ENCODE measurements around the gene BCKDHB.
A peak's percentile ranks its signal among the peaks of the same experiment; 100 is the strongest.

The BCKDHB gene

DNA sequence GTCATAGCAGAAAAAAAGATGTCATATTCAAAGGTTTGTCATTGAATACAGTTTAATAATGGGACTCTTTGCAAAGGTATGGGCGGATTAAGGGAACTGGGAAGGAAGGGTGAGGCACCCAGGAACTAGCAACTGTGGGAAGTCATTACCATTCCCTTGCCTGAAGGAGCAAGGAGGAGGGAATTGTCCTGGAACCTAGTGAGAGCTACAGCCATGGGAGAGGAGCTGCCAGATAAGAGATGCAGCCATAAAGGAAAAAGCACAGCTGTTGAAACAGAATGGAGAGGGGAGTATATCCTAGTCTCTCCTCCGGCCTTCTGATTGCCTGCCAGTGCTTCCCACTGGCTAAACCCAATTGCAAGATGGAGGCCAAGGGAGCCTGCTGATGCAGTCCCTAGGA, 250.6 kb downstream of the BCKDHB start:
- FAIRE-seq (no peak), DNase-seq (ENCODE audit: insufficient read length, low spot score) (no peak)
- no peak for TF ChIP-seq TAF1 (IDR thresholded peaks at IDR 0.05; ENCODE audit: low read depth, low read length)
- no peak for TF ChIP-seq POU2F2 (IDR thresholded peaks at IDR 0.05; ENCODE audit: low read depth, low read length)

DNA sequence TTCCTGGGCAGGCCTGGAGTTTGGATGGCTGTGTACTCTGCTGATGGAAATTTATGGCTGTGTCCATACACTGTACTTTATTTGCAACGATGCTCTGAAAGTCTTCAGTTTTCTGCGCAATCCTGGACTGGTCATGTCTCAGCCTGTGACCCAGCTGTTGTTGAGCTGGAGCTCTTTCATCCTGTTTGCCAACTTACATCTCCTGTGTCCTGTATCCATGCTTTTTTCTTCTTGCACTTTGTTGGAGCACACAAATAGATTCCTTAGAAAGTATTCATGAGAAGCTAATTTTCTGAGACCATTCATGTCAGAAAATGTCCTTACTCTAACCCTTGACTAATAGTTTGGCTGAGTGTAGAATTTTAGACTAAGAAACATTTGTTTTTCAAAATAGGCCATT, 251.2 kb downstream of the BCKDHB start:
- TF ChIP-seq POU2F2 (IDR thresholded peaks at IDR 0.05; ENCODE audit: low read depth, low read length), result no peak
- TF ChIP-seq POLR2AphosphoS5 (IDR thresholded peaks at IDR 0.05; ENCODE audit: low read depth, low read length), result no peak
- TF ChIP-seq TAF1 (IDR thresholded peaks at IDR 0.05; ENCODE audit: low read depth, low read length), result no peak
- TF ChIP-seq SPI1 (IDR thresholded peaks at IDR 0.05; ENCODE audit: low read depth, low read length), result no peak
- TF ChIP-seq POLR2A (IDR thresholded peaks at IDR 0.05; ENCODE audit: low read depth, low read length), result no peak
- TF ChIP-seq PAX5 (IDR thresholded peaks at IDR 0.05; ENCODE audit: insufficient read depth, low read length, severe bottlenecking), result no peak
- FAIRE-seq (no peak), DNase-seq (ENCODE audit: insufficient read length, low spot score) (no peak)

DNA sequence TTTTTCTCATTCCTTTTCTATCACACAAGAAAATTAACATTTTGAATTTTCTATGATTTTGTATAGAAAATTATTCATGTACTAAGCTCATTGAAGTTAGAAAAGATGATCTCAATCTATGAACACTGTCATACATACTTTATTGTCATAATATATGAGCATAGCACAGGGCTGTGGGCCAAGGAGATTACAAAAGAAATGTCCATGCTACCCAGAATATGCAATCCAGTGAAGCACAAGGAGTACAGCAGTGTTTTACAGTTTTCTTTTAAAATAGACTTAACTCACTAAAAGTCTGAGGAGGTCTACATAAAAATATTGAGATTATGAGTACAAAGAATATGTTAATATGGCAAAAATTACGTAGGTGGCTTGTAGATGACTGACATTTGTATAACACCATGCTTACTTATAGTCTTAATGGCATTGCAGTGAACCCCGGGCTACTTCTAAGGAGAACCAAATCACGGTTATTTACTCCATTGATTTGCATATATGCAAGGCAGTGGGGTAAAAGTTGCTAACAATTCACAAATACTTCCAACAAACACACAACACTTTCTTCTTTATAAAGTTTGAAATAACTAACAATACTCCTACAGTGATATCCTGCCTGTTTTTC, 257.1 kb downstream of the BCKDHB start:
- FAIRE-seq (no peak), DNase-seq (ENCODE audit: insufficient read length, low spot score) (no peak)
- no peak for TF ChIP-seq PAX5 (IDR thresholded peaks at IDR 0.05; ENCODE audit: insufficient read depth, low read length, severe bottlenecking)
- TF ChIP-seq POU2F2 (IDR thresholded peaks at IDR 0.05; ENCODE audit: low read depth, low read length), result no peak
- no peak for TF ChIP-seq POLR2AphosphoS5 (IDR thresholded peaks at IDR 0.05; ENCODE audit: low read depth, low read length)
- no peak for TF ChIP-seq POLR2A (IDR thresholded peaks at IDR 0.05; ENCODE audit: low read depth, low read length)
- no peak for TF ChIP-seq TAF1 (IDR thresholded peaks at IDR 0.05; ENCODE audit: low read depth, low read length)
- TF ChIP-seq SPI1 (IDR thresholded peaks at IDR 0.05; ENCODE audit: low read depth, low read length), result no peak

DNA sequence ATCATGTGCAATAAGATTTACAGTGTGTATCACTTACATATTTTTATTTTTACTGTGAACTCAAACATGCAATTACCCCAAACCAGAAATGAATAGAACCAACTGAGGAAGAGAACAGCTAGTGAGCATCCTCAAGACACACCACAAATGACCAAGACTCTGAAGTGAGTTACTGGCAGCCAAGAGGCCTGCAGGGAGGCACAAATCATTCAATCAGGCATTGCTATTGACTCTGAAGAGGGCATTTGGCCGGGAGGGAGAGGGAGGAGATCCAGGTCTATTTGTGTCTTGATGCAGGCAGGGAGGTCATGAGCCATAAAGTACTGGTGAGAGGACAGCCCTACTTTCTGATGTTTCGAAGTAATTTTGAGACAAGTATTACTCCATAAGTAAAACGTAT, 257.7 kb downstream of the BCKDHB start:
- TF ChIP-seq PAX5 (IDR thresholded peaks at IDR 0.05; ENCODE audit: insufficient read depth, low read length, severe bottlenecking), result no peak
- TF ChIP-seq POLR2A (IDR thresholded peaks at IDR 0.05; ENCODE audit: low read depth, low read length), result no peak
- TF ChIP-seq POLR2AphosphoS5 (IDR thresholded peaks at IDR 0.05; ENCODE audit: low read depth, low read length), result no peak
- no peak for TF ChIP-seq POU2F2 (IDR thresholded peaks at IDR 0.05; ENCODE audit: low read depth, low read length)
- no peak for TF ChIP-seq SPI1 (IDR thresholded peaks at IDR 0.05; ENCODE audit: low read depth, low read length)
- no peak for TF ChIP-seq TAF1 (IDR thresholded peaks at IDR 0.05; ENCODE audit: low read depth, low read length)
- FAIRE-seq (no peak), DNase-seq (ENCODE audit: insufficient read length, low spot score) (no peak)

DNA sequence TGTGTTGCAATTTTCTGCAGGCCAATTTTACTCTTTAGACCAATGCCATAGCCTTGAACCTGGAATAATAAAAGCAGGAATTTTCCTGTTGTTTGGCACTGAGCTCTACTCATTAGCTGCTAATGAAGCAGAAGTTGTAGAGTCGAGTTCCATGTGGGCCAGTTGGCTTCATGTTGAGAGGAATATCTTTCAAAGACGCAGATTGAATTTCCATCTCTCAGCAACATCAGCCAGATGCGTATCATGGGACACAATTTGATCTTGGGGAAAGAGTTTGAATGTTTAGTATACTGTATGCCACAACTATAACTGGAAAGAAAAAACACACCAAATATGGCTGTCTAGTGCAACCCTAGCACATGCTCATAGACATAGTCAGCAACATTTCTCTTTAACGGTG, 259.6 kb downstream of the BCKDHB start:
- TF ChIP-seq PAX5 (IDR thresholded peaks at IDR 0.05; ENCODE audit: insufficient read depth, low read length, severe bottlenecking) (no peak), POLR2A (IDR thresholded peaks at IDR 0.05; ENCODE audit: low read depth, low read length) (no peak), SPI1 (IDR thresholded peaks at IDR 0.05; ENCODE audit: low read depth, low read length) (no peak), POLR2AphosphoS5 (IDR thresholded peaks at IDR 0.05; ENCODE audit: low read depth, low read length) (no peak), TAF1 (IDR thresholded peaks at IDR 0.05; ENCODE audit: low read depth, low read length) (no peak)
- no peak for DNase-seq (ENCODE audit: insufficient read length, low spot score)
- FAIRE-seq, result no peak

DNA sequence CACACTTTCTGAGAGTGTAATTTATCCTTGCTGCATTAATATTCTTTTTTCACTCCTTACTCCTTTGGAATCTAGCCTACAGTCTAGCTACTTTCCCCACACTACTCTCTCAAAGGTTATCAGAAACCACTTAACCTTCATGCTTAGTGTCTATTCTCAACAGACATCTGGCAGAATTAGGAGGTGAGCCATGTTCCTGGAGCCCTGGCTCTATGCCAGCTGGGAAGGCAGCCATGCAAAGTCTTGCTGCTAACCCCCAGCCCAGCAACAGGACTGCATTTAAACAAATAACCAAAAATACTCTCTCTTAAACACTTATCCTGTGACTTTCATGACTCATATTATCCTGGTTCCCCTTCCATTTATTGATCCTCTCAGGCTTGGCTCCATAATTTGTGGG, 260.2 kb downstream of the BCKDHB start:
- DNase-seq (ENCODE audit: insufficient read length, low spot score), result no peak
- no peak for FAIRE-seq
- no peak for TF ChIP-seq POU2F2 (IDR thresholded peaks at IDR 0.05; ENCODE audit: low read depth, low read length)
- no peak for TF ChIP-seq PAX5 (IDR thresholded peaks at IDR 0.05; ENCODE audit: insufficient read depth, low read length, severe bottlenecking)

DNA sequence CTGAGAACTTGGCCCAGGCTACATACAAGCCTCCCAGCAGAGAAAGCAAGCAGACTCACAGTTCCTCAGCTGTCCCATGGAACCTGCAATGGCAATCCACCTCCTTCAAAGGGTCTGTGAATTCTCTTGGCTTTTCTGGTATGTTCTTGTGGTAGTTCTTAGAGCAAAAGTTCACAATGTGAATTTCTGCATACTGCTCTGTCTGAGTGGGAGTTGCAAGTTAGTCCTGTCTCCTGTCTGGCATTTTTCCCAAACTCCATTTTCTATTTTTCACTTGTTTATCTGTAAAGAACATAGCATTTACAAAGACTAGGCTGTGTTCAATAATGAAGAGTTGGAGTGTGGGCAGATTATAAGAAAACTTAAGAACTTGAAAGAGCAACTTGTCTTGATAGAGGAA, 269.9 kb downstream of the BCKDHB start:
- DNase-seq (ENCODE audit: insufficient read length, low spot score), result no peak
- FAIRE-seq, result no peak

DNA sequence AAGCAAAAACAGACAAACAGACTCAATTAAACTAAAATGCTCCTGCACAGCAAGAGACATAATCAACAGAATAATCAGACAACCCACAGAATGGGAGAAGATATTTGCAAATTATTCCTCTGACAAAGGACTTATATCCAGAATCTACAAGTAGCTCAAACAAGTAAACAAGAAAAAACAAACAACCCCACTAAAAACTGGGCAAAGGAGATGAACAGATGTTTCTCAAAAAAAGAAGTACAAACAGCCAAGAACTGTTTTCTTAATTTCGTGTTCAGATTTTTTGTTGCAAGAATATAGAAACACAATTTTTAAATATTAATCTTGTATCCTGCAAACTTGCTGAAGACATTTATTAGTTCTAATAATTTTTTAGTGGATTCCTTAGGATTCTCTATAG, 274.1 kb downstream of the BCKDHB start:
- FAIRE-seq (no peak), DNase-seq (ENCODE audit: insufficient read length, low spot score) (no peak)
- TF ChIP-seq SPI1 (IDR thresholded peaks at IDR 0.05; ENCODE audit: low read depth, low read length) (no peak), PAX5 (IDR thresholded peaks at IDR 0.05; ENCODE audit: insufficient read depth, low read length, severe bottlenecking) (no peak), POLR2AphosphoS5 (IDR thresholded peaks at IDR 0.05; ENCODE audit: low read depth, low read length) (no peak), POU2F2 (IDR thresholded peaks at IDR 0.05; ENCODE audit: low read depth, low read length) (no peak), TAF1 (IDR thresholded peaks at IDR 0.05; ENCODE audit: low read depth, low read length) (no peak), POLR2A (IDR thresholded peaks at IDR 0.05; ENCODE audit: low read depth, low read length) (no peak)

More for the DNA sequence above, 269.9 kb downstream of the BCKDHB start:
- no peak for TF ChIP-seq TAF1 (IDR thresholded peaks at IDR 0.05; ENCODE audit: low read depth, low read length)
- TF ChIP-seq SPI1 (IDR thresholded peaks at IDR 0.05; ENCODE audit: low read depth, low read length), result no peak
- TF ChIP-seq PAX5 (IDR thresholded peaks at IDR 0.05; ENCODE audit: insufficient read depth, low read length, severe bottlenecking), result no peak
- TF ChIP-seq POLR2A (IDR thresholded peaks at IDR 0.05; ENCODE audit: low read depth, low read length), result no peak
- TF ChIP-seq POLR2AphosphoS5 (IDR thresholded peaks at IDR 0.05; ENCODE audit: low read depth, low read length), result no peak
- no peak for TF ChIP-seq POU2F2 (IDR thresholded peaks at IDR 0.05; ENCODE audit: low read depth, low read length)

DNA sequence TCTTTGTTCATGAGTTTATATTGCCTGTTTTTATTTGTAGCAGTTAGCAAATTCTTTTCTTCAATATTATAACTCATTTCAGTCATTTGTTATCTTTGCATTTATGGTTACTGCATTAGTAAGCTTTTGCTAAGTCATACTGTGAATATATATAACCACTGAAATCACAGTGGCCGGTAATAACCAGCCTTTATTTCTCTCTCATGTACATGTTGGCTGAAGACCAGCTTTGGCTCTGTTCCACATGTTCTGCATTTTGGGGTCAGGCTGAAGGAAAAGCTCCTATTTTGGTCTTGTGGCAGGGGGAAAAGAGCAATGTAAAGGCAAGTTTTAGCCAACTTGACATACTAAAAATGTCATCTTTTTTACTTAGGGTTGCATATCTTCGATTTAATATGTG, 276.3 kb downstream of the BCKDHB start:
- no peak for FAIRE-seq
- TF ChIP-seq POU2F2 (IDR thresholded peaks at IDR 0.05; ENCODE audit: low read depth, low read length) (no peak), PAX5 (IDR thresholded peaks at IDR 0.05; ENCODE audit: insufficient read depth, low read length, severe bottlenecking) (no peak), TAF1 (IDR thresholded peaks at IDR 0.05; ENCODE audit: low read depth, low read length) (no peak), SPI1 (IDR thresholded peaks at IDR 0.05; ENCODE audit: low read depth, low read length) (no peak), POLR2AphosphoS5 (IDR thresholded peaks at IDR 0.05; ENCODE audit: low read depth, low read length) (no peak), POLR2A (IDR thresholded peaks at IDR 0.05; ENCODE audit: low read depth, low read length) (no peak)
- no peak for DNase-seq (ENCODE audit: insufficient read length, low spot score)

DNA sequence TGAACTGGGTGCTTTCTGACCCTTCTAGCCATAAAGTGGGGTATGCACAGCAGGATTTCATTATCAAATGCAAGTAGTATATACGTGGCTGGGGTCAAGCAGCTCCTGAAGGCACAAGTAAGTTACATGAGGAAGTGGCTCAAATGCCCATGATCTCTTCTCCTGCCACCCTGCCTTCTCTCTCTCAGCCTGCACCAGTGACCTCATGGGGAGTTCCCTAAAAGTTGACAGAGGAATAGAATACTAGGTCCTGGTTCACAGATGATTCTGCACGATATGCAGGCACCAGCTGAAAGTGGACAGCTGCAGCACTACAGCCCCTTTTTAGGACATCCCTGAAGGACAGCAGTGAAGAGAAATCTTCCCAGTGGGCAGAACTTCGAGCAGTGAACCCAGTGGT, 282.0 kb downstream of the BCKDHB start:
- TF ChIP-seq SPI1 (IDR thresholded peaks at IDR 0.05; ENCODE audit: low read depth, low read length), result 0 out of 2 replicates have a peak, but pooled peaks have one; percentile 18
- no peak for TF ChIP-seq PAX5 (IDR thresholded peaks at IDR 0.05; ENCODE audit: insufficient read depth, low read length, severe bottlenecking)
- TF ChIP-seq POU2F2 (IDR thresholded peaks at IDR 0.05; ENCODE audit: low read depth, low read length), result no peak
- DNase-seq (ENCODE audit: insufficient read length, low spot score) (no peak), FAIRE-seq (no peak)
